WERI-Rb-1 (cell line): ENCODE data around the gene CARHSP1.

Experiments
- DNase-seq: peaks from one replicate; pipeline ENCODE4 v3.0.0-alpha.2; 2020
- H3K27ac ChIP-seq: fragments of 250-450 bp; sonication (Bioruptor Pico); 2 replicates; pipeline ENCODE4 v1.5.1; 2020; ENCODE audit warnings: mild to moderate bottlenecking, moderate library complexity
- H3K27me3 ChIP-seq: fragments of 250-450 bp; sonication (Bioruptor Pico); 2 replicates; pipeline ENCODE4 v1.5.1; 2021; ENCODE audit warnings: mild to moderate bottlenecking, low read depth, moderate library complexity; ENCODE audit not compliant: insufficient read depth, severe bottlenecking
- H3K36me3 ChIP-seq: fragments of 250-450 bp; sonication (Bioruptor Pico); 2 replicates; pipeline ENCODE4 v1.5.1; 2020; ENCODE audit warnings: mild to moderate bottlenecking, moderate library complexity
- H3K4me3 ChIP-seq: 2 replicates; pipeline ENCODE4 v1.5.1; 2011; ENCODE audit warnings: low read depth, mild to moderate bottlenecking, control low read depth, low read length
- H3K9me3 ChIP-seq: fragments of 250-450 bp; sonication (Bioruptor Pico); 2 replicates; pipeline ENCODE4 v1.5.1; 2021; ENCODE audit warnings: mild to moderate bottlenecking, moderate library complexity; ENCODE audit not compliant: severe bottlenecking
- CTCF ChIP-seq: IDR thresholded peaks from 2 replicates; pipeline ENCODE4 v1.5.1; 2011; ENCODE audit warnings: low read depth, mild to moderate bottlenecking, control low read depth, inconsistent platforms, low read length

The CARHSP1 gene

GRCh38 chr16:8886593-8887430 is 18.0 kb upstream of the CARHSP1 start:
- Histone ChIP-seq H3K27me3 (no peaks in the 10 kb centered on the region), H3K36me3 (peaks cover 15% of the 10 kb centered on the region)

GRCh38 chr16:8885674-8886592 is 17.1 kb upstream of the CARHSP1 start:
- no peaks in the 10 kb centered on the region for H3K27me3 ChIP-seq
- no peak overlapping the region for H3K27ac ChIP-seq
- H3K4me3 ChIP-seq = no peak overlapping the region
- no peak; the same call in 1 of the 2 replicates for TF ChIP-seq CTCF
- DNase-seq = peak; percentile 51
- H3K36me3 ChIP-seq = peaks cover 6% of the 10 kb centered on the region
- H3K9me3 ChIP-seq = no peaks in the 10 kb centered on the region

More at GRCh38 chr16:8886593-8887430, 18.0 kb upstream of the CARHSP1 start:
- no peak for TF ChIP-seq CTCF
- DNase-seq = no peak
- Histone ChIP-seq H3K27ac (no peak overlapping the region), H3K4me3 (no peak overlapping the region), H3K9me3 (no peaks in the 10 kb centered on the region)

DNA sequence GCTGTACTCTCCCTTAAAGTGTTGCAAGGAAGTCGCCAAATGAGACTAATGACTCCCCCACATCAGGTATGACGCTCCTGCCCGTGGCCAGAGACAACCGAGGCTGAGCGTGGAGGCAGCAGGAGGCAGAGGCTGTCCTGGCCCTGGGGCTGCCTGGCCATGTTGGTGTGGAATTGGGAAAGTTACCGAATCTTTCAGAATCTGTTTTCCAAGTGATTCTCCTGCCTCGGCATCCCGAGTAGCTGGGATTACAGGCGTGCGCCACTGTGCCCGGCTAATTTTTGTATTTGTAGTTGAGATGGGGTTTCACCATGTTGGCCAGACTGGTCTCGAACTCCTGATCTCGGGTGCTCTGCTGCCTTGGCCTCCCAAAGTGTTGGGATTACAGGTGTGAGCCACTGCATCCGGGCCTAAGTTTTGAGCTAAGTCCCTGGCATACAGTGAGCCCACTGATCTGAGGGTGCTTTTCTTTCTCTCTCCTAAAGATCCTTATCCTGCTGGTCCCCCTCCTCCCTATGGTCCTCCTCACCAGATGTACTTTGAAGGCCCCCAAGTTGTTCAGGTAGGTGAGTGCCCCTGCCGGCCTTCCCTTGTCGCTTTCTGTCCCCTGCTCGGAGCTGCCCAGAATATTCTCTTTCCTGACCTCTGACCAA is 14.0 kb upstream of the CARHSP1 start:
- no peak for TF ChIP-seq CTCF

GRCh38 chr16:8882041-8882617 is 13.3 kb upstream of the CARHSP1 start, which contains the start of gene LITAFD:
Gene LITAFD, plus strand, starts transcription at chr16:8882351. Its CDS starts 2,005 bp downstream, at chr16:8884356.
- Histone ChIP-seq H3K27ac (no peak within 1 kb of the TSS), H3K36me3 (0 out of 2 replicates have a peak, but pooled peaks cover under 1% of the 10 kb centered on the region), H3K27me3 (no peaks in the 10 kb centered on the region), H3K9me3 (no peaks in the 10 kb centered on the region), H3K4me3 (no peak within 1 kb of the TSS)
- TF ChIP-seq CTCF = no peak
- DNase-seq = no peak

More for the DNA sequence above, 14.0 kb upstream of the CARHSP1 start:
- Histone ChIP-seq H3K4me3 (no peak overlapping the region), H3K27me3 (no peaks in the 10 kb centered on the region), H3K27ac (no peak overlapping the region), H3K36me3 (0 out of 2 replicates have a peak, but pooled peaks cover 3% of the 10 kb centered on the region), H3K9me3 (no peaks in the 10 kb centered on the region)
- DNase-seq = no peak

DNA sequence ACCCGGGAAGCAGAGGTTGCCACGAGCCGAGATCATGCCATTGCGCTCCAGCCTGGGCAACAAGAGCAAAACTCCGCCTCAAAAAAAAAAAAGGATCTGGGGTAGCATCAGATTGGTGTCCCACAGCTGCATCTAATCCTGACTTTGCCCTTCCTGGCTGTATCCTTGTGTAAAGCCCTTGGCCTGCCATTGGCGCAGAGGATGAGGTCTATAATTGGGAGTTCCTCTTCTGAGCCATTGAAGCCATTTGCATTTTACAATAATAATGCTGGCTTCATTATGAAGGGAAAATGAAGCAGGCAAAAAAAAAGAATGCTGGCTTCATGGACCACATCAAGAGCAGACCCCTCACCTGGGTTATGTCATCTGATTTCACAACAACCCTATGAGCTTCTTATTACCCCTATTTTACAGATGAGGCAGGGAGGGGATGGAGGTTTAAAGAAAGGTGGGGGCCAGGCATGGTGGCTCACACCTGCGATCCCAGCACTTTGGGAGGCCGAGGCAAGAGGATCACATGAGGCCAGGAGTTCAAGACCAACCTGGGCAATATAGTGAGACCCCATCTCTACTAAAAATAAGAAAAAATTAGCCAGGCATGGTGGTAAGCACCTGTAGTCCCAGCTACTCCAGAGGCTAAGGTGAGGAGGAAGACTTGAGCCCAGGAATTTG is 12.2 kb upstream of the CARHSP1 start:
- no peak for TF ChIP-seq CTCF
- Histone ChIP-seq H3K4me3 (no peak overlapping the region), H3K27ac (no peak overlapping the region), H3K36me3 (no peaks in the 10 kb centered on the region), H3K9me3 (no peaks in the 10 kb centered on the region), H3K27me3 (no peaks in the 10 kb centered on the region)
- no peak for DNase-seq
